PC-3 (cell line): ENCODE data around the gene MS4A13. TPM values are rescaled to one million over a fixed set of nuclear protein-coding genes. Genes with fewer than 3 reads are reported as not detected.

ENCODE experiments used
- ATAC-seq: fragments of 200-7000 bp; cut with Tn5 transposase; 2 replicates; pipeline ENCODE4 v1.9.1; 2020; ENCODE audit warnings: mild to moderate bottlenecking, moderate library complexity
- BruUV-seq: library from RNA; stranded (reverse); fragments of 400-500 nt; replicated peaks from 2 replicates; lab custom pipeline; 2021; lab: Mats Ljungman, UMichigan
- CTCF ChIA-PET: fragments of 300-600 bp; sonication (Branson Sonifier 250); formaldehyde crosslinking; loops from one replicate; lab custom pipeline; 2022; ENCODE audit warnings: antibody characterized with exemption; lab: Charles Lee
- POLR2A ChIA-PET: fragments of 300-600 bp; sonication (Branson Sonifier 250); formaldehyde crosslinking; loops from one replicate; lab custom pipeline; 2022; ENCODE audit warnings: antibody characterized with exemption; ENCODE audit not compliant: unreplicated experiment; lab: Charles Lee
- DNase-seq: peaks from one replicate; pipeline ENCODE4 v3.0.0-alpha.2; 2015
- H2AFZ ChIP-seq: fragments of 300-600 bp; sonication (generic); 2 replicates; pipeline ENCODE4 v1.6.0; 2016; ENCODE audit warnings: antibody characterized with exemption, low read length
- H3F3A ChIP-seq: fragments of 300-600 bp; sonication (generic); one replicate; pipeline ENCODE4 v1.6.0; 2017; ENCODE audit warnings: antibody characterized with exemption, low read length, control low read depth, mild to moderate bottlenecking; ENCODE audit not compliant: unreplicated experiment
- H3K27ac ChIP-seq: fragments of 300-600 bp; sonication (generic); 2 replicates; pipeline ENCODE4 v1.5.1; 2016; ENCODE audit warnings: mild to moderate bottlenecking, low read length
- H3K27me3 ChIP-seq: fragments of 300-600 bp; sonication (generic); 2 replicates; pipeline ENCODE4 v1.6.1; 2016; ENCODE audit warnings: low read length, mixed read lengths
- H3K36me3 ChIP-seq: fragments of 300-600 bp; sonication (generic); 2 replicates; pipeline ENCODE4 v1.6.1; 2016; ENCODE audit warnings: low read depth, mixed run types, low read length, mixed read lengths
- H3K4me1 ChIP-seq: fragments of 300-600 bp; sonication (generic); 2 replicates; pipeline ENCODE4 v1.5.1; 2016; ENCODE audit warnings: low read length; ENCODE audit not compliant: insufficient read depth
- H3K4me2 ChIP-seq: fragments of 300-600 bp; sonication (generic); 2 replicates; pipeline ENCODE4 v1.6.0; 2016; ENCODE audit warnings: low read length
- H3K4me3 ChIP-seq: fragments of 300-600 bp; sonication (generic); 2 replicates; pipeline ENCODE4 v1.5.1; 2016; ENCODE audit warnings: mild to moderate bottlenecking, low read length, mixed read lengths
- H3K79me2 ChIP-seq: fragments of 300-600 bp; sonication (generic); 2 replicates; pipeline ENCODE4 v1.6.1; 2017; ENCODE audit warnings: low read length, mixed read lengths
- H3K9ac ChIP-seq: fragments of 300-600 bp; sonication (generic); 2 replicates; pipeline ENCODE4 v1.6.0; 2016; ENCODE audit warnings: mild to moderate bottlenecking, low read length
- H3K9me2 ChIP-seq: fragments of 300-600 bp; sonication (generic); replicated peaks from 2 replicates; pipeline ENCODE4 v1.6.1; 2016; ENCODE audit warnings: mixed run types, low read length, mixed read lengths
- H3K9me3 ChIP-seq: fragments of 300-600 bp; sonication (generic); 2 replicates; pipeline ENCODE4 v1.6.1; 2016; ENCODE audit warnings: low read length, mixed read lengths
- H4K20me1 ChIP-seq: fragments of 300-600 bp; sonication (generic); 2 replicates; pipeline ENCODE4 v1.6.1; 2016; ENCODE audit warnings: low read length, mixed read lengths
- EZH2 ChIP-seq: fragments of 300-600 bp; sonication (generic); IDR thresholded peaks from one replicate; pipeline ENCODE4 v1.6.1; 2017; ENCODE audit warnings: antibody characterized with exemption, mild to moderate bottlenecking, low read length; ENCODE audit not compliant: unreplicated experiment
- EZH2phosphoT487 ChIP-seq: fragments of 300-600 bp; sonication (generic); IDR thresholded peaks from 2 replicates; pipeline ENCODE4 v1.6.1; 2018; ENCODE audit warnings: mild to moderate bottlenecking, antibody characterized with exemption, low read length, borderline replicate concordance
- intact Hi-C: fragments of 100-400 bp; cut with micrococcal nuclease; formaldehyde crosslinking; loops from 2 replicates; pipeline ENCODE4 v1.9.0; 2023
- total RNA-seq: library from RNA; depleted of rRNA; stranded (reverse); fragments of >200 nt; gene quantifications from 2 replicates; pipeline ENCODE4 v1.2.3, GENCODE V29; 2014
- TF ChIP-seq, protein P1 (sequence below): fragments of 300-600 bp; sonication (generic); conservative IDR thresholded peaks from 2 replicates; pipeline ENCODE4 v1.5.1; 2017; ENCODE audit warnings: antibody characterized with exemption, low read depth, mild to moderate bottlenecking, low read length

Gene MS4A13
- total RNA-seq, 1 experiment from 2014 or later: not detected

DNA sequence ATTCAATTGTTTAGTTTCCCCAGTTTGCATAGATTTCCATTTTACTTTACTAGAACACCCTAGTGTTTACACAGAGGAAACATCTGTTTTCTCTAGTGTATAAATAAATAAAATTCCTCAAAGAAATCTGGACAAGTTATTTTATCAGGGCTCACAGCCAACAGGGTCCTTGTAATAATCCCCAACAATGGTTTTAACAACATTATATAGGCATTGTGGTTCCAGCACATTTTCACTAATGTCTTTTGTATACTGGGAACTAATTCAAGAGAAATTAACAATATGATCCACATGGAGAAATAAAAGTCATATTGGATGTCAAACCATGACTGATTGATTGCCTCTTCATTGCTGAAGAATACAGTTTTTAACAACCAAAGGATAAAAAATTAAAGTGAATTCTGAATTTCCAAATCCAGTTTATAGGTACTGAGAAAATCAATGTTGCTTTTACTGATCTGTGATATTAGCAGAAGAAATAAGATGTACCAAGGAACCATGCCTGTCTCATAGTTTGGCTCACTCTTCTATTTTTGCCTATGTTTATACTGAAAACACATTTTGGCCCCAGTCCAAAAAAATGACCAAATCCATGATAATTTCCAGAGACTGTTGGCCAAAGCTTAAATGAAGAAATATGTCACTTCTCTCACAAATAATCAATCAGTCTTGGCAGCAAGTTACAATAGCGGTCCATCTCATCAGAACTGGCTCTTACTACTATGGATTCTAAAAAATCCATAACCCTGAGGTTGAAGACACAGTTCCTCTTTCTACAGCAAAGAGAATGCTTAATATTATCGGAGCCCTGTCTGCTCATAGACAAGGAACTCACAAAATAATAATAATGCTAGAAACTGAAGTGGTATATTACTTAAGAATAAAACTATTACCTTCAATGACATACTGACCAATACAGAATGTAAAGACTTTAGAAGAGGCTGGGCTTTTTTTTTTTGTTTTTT is 1.4 kb upstream of the MS4A13 start:
- Histone ChIP-seq H3K36me3 (no peaks in the 10 kb centered on the region), H3F3A (no peaks in the 10 kb centered on the region), H3K9me3 (0 out of 2 replicates have a peak, but pooled peaks cover 4% of the 10 kb centered on the region), H3K4me2 (no peak overlapping the region), H3K9me2 (no peaks in the 10 kb centered on the region), H2AFZ (no peak overlapping the region), H3K9ac (no peak overlapping the region), H3K27ac (no peak overlapping the region), H3K79me2 (no peaks in the 10 kb centered on the region), H3K27me3 (peaks cover 70% of the 10 kb centered on the region), H3K4me1 (no peaks in the 10 kb centered on the region), H3K4me3 (no peak overlapping the region), H4K20me1 (no peaks in the 10 kb centered on the region)
- ATAC-seq (no peak), DNase-seq (no peak)
- BruUV-seq: no TSS peak
- intact Hi-C loops: no loop called here
- POLR2A ChIA-PET: no interaction called here
- CTCF ChIA-PET: no interaction called here
- TF ChIP-seq EZH2phosphoT487 (no peak), EZH2 (no peak)
- TF ChIP-seq, protein P1, sequence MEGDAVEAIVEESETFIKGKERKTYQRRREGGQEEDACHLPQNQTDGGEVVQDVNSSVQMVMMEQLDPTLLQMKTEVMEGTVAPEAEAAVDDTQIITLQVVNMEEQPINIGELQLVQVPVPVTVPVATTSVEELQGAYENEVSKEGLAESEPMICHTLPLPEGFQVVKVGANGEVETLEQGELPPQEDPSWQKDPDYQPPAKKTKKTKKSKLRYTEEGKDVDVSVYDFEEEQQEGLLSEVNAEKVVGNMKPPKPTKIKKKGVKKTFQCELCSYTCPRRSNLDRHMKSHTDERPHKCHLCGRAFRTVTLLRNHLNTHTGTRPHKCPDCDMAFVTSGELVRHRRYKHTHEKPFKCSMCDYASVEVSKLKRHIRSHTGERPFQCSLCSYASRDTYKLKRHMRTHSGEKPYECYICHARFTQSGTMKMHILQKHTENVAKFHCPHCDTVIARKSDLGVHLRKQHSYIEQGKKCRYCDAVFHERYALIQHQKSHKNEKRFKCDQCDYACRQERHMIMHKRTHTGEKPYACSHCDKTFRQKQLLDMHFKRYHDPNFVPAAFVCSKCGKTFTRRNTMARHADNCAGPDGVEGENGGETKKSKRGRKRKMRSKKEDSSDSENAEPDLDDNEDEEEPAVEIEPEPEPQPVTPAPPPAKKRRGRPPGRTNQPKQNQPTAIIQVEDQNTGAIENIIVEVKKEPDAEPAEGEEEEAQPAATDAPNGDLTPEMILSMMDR: no peak

DNA sequence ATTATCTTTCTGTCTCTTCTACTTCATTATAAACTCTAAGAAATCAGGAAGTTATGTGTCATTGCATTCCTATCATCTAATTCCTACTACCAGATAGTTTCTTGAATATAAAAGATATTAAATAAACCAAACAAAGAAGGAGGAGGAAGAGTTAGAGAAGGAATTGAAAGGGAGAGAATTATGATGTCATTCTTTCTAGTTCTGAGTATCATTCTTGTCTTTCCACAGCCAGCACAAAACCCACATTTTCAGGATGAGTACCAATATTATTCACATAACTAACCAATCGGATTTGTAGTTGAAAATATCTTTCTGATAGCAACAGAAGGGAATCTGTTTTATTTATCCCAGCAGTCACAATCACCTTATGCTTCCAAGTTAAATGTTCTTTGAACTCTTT is 13.3 kb downstream of the MS4A13 start:
- Histone ChIP-seq H3K9me2 (no peaks in the 10 kb centered on the region), H4K20me1 (no peaks in the 10 kb centered on the region), H3K27me3 (peaks cover 27% of the 10 kb centered on the region; the same call in 1 of the 2 replicates), H3K9ac (no peak overlapping the region), H3F3A (no peaks in the 10 kb centered on the region), H3K4me3 (no peak overlapping the region), H3K79me2 (no peaks in the 10 kb centered on the region), H3K36me3 (no peaks in the 10 kb centered on the region), H3K27ac (no peak overlapping the region), H3K4me2 (no peak overlapping the region), H2AFZ (no peak overlapping the region), H3K4me1 (no peaks in the 10 kb centered on the region), H3K9me3 (no peaks in the 10 kb centered on the region)
- TF ChIP-seq EZH2 (no peak), EZH2phosphoT487 (no peak)
- TF ChIP-seq, protein P1: no peak
- intact Hi-C loops: no loop called here
- DNase-seq (no peak), ATAC-seq (no peak)
- BruUV-seq: no TSS peak
- POLR2A ChIA-PET: no interaction called here
- CTCF ChIA-PET: no interaction called here

DNA sequence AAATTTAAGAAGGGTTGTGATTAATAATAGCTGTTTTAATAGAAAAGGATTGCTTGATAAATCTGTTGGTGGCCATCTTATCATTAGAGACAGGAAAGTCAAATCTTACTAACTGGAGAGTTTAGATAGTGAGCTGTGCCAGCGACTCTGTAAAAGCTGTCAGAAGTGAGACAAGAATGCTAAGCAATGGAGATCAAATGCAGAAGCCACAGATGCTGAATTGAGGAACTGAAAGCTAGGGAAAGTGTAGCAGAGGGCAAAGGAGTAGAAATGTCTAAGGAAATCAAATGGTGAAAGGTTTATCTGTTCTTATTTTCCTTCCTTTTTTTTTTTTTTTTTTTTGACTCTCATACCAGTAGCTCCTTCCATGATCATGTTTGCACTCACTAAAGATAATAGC is 13.7 kb downstream of the MS4A13 start:
- no peak overlapping the region for H2AFZ ChIP-seq
- TF ChIP-seq, protein P1: no peak
- TF ChIP-seq EZH2phosphoT487: no peak
- no peak for TF ChIP-seq EZH2
- ATAC-seq (no peak), DNase-seq (no peak)
- CTCF ChIA-PET: no interaction called here
- no peaks in the 10 kb centered on the region for H3K79me2 ChIP-seq
- H4K20me1 ChIP-seq: no peaks in the 10 kb centered on the region
- H3K9ac ChIP-seq: no peak overlapping the region
- no peaks in the 10 kb centered on the region for H3K4me1 ChIP-seq
- H3K36me3 ChIP-seq: no peaks in the 10 kb centered on the region
- H3K27ac ChIP-seq: no peak overlapping the region
- BruUV-seq: no TSS peak
- H3K4me2 ChIP-seq: no peak overlapping the region
- H3K4me3 ChIP-seq: no peak overlapping the region
- intact Hi-C loops: no loop called here
- no peaks in the 10 kb centered on the region for H3F3A ChIP-seq
- no peaks in the 10 kb centered on the region for H3K9me2 ChIP-seq
- H3K9me3 ChIP-seq: no peaks in the 10 kb centered on the region
- POLR2A ChIA-PET: no interaction called here
- H3K27me3 ChIP-seq: peaks cover 27% of the 10 kb centered on the region; the same call in 1 of the 2 replicates
